ENCODE data around the gene MAD2L1BP. TPM values are rescaled to one million over a fixed set of nuclear protein-coding genes. Genes with fewer than 3 reads are reported as not detected.
"Not testable (repeated sequence)": the region's sequence is repeated elsewhere in the genome, so short reads cannot be mapped to it uniquely, and the experiment has no call there.

The MAD2L1BP gene, protein sequence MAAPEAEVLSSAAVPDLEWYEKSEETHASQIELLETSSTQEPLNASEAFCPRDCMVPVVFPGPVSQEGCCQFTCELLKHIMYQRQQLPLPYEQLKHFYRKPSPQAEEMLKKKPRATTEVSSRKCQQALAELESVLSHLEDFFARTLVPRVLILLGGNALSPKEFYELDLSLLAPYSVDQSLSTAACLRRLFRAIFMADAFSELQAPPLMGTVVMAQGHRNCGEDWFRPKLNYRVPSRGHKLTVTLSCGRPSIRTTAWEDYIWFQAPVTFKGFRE
- 10 to 100 TPM; 10.1 to 23.6 TPM for polyA plus RNA-seq

DNA sequence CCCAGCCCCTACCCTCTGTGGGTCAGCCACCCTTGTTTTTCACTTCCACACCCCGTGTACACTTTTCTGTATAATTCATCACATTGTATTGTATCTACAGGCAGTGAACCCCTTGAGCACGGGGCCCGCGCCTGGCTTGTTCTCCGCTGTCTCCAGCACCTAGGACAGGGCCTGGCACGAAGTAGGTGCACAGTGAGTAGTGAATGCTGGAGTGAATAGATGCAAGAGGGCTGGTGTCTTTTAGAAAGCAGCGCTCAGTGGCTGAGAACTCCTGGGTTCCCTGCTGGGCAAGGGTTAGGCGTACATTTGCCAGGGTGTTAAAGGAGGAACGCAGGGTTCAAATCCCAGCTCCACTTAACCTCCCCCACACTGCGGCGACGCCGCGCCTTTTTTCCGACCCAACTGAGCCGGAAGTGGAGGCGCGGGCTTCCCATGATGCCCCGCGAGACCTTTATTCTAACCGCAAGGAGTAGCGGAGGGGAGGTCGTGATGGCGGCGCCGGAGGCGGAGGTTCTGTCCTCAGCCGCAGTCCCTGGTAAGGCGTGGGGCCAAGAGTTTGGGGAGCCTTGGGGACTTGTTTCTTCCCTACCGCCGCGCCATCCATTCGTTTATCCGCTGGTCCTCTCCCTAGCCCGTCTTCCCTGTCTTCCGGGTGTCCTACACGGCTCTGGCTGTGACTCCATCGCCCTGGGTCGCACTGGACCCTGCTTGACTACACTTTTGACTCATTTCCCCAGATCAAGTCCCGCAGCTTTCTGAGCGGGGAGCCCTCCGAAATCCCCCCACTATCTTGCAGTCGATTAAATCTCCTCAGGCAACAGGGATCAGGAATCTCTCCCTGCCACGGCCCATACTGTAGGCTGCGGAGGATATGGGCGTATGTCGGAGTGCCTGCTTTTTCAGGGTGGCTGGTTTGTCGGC, at the start of gene MAD2L1BP:
Gene MAD2L1BP, plus strand, starts transcription at position 454 of the 921 bp plus-strand sequence. Its CDS starts 36 bp downstream, at position 490.
- peaks cover 2 to 4% of the 10 kb centered on the region in 2 donors for H3K4me1 ChIP-seq (ENCODE audit: control insufficient read depth in 2 of 2, insufficient read depth in 2 of 2, low read length in 1 of 2)
- peaks cover 0 to 6% of the 10 kb centered on the region in 2 donors for H3K36me3 ChIP-seq (ENCODE audit: control insufficient read depth in 2 of 2, insufficient read depth in 2 of 2, low read length in 1 of 2)
- no peaks in the 10 kb centered on the region for H3K9me3 ChIP-seq (ENCODE audit: control insufficient read depth in 2 of 2, insufficient read depth in 1 of 2, low read depth in 1 of 2, low read length in 1 of 2)
- WGBS, 2 donors, result 3 to 4% methylated on average over 48 of the region's 48 CpGs
- no peaks in the 10 kb centered on the region for H3K27me3 ChIP-seq (ENCODE audit: control insufficient read depth in 1 of 2, insufficient read depth in 2 of 2, low read length in 2 of 2)
- peak within 1 kb of the TSS; percentile 78 to 80 for H3K4me3 ChIP-seq (ENCODE audit: low read depth in 1 of 2, low read length in 2 of 2)
- H3K27ac ChIP-seq (ENCODE audit: low read depth in 2 of 2, low read length in 1 of 2), result peak within 1 kb of the TSS; percentile 81 to 83

DNA sequence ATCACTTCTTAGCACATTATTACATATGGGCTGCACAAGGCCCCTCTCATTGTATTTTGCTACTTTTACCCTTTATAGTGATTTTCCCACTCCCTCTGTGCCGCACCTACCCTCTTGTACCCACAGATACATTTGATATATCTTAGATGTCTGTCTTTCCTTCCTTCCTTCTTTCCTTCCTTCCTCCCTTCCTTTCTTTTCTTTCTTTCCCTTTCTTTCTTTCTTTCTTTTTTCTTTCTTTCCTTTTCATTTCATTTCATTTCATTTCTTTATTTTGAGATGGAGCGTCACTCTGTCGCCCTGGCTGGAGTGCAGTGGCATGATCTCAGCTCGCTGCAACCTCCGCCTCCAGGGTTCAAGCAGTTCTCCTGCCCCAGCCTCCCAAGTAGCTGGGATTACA, 47.4 kb upstream of the MAD2L1BP start:
- Histone ChIP-seq H3K27me3 (ENCODE audit: control insufficient read depth in 1 of 2, insufficient read depth in 2 of 2, low read length in 2 of 2) (no peaks in the 10 kb centered on the region), H3K27ac (ENCODE audit: low read depth in 2 of 2, low read length in 1 of 2) (no peak overlapping the region), H3K9me3 (ENCODE audit: control insufficient read depth in 2 of 2, insufficient read depth in 1 of 2, low read depth in 1 of 2, low read length in 1 of 2) (no peaks in the 10 kb centered on the region), H3K4me3 (ENCODE audit: low read depth in 1 of 2, low read length in 2 of 2) (no peak overlapping the region), H3K36me3 (ENCODE audit: control insufficient read depth in 2 of 2, insufficient read depth in 2 of 2, low read length in 1 of 2) (peaks cover 12 to 14% of the 10 kb centered on the region in 2 donors), H3K4me1 (ENCODE audit: control insufficient read depth in 2 of 2, insufficient read depth in 2 of 2, low read length in 1 of 2) (no peaks in the 10 kb centered on the region)
- WGBS, 2 donors, result 99% methylated on average over 5 of the region's 5 CpGs

DNA sequence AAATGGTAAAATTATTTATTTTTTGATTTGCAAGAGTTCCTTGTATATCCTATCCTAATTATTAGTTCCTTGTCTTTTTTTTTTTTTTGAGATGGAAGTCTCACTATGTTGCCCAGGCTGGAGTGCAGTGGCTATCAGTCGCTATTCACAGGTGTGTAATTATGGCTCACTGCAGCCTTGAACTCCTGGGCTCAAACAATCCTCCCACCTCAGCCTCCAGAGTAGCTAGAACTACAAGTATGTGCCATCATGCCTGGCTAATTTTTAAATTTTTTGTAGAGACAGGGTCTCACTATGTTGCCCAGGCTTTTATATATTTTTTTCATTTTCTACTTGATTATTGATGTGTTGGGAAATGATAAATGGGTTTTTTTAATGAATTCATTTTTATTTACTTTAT, 46.1 kb upstream of the MAD2L1BP start:
- not testable (repeated sequence) for H3K27me3 ChIP-seq (ENCODE audit: control insufficient read depth in 1 of 2, insufficient read depth in 2 of 2, low read length in 2 of 2); H3K9me3 ChIP-seq (ENCODE audit: control insufficient read depth in 2 of 2, insufficient read depth in 1 of 2, low read depth in 1 of 2, low read length in 1 of 2); H3K4me1 ChIP-seq (ENCODE audit: control insufficient read depth in 2 of 2, insufficient read depth in 2 of 2, low read length in 1 of 2); H3K4me3 ChIP-seq (ENCODE audit: low read depth in 1 of 2, low read length in 2 of 2); H3K27ac ChIP-seq (ENCODE audit: low read depth in 2 of 2, low read length in 1 of 2)
- WGBS, 2 donors, result 94 to 97% methylated on average over 1 of the region's 1 CpG
- H3K36me3 ChIP-seq (ENCODE audit: control insufficient read depth in 2 of 2, insufficient read depth in 2 of 2, low read length in 1 of 2), result peaks cover 9 to 12% of the 10 kb centered on the region in 2 donors

DNA sequence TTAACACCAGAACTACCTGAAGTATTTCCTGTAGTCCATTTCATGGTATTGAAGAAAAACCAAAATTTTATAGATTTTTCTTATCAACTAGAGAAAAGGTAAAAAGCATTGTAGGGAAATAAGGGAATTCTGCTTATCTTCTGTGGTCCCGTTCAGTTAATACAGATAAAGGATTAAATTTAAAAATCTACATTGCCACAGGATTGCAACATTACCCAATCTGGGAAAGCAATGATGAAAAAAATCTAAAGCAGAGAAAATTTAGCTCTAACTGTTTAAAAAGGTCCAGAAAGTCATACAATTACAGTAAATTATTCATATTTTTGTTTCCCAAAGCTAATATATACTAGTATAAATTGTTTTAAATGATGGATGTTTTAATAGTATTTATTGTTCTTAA, 41.7 kb upstream of the MAD2L1BP start:
- no peak overlapping the region for H3K27ac ChIP-seq (ENCODE audit: low read depth in 2 of 2, low read length in 1 of 2)
- WGBS, 2 donors, result 81 to 88% methylated on average over 1 of the region's 1 CpG
- no peaks in the 10 kb centered on the region for H3K9me3 ChIP-seq (ENCODE audit: control insufficient read depth in 2 of 2, insufficient read depth in 1 of 2, low read depth in 1 of 2, low read length in 1 of 2)
- H3K36me3 ChIP-seq (ENCODE audit: control insufficient read depth in 2 of 2, insufficient read depth in 2 of 2, low read length in 1 of 2), result no peaks in the 10 kb centered on the region
- H3K27me3 ChIP-seq (ENCODE audit: control insufficient read depth in 1 of 2, insufficient read depth in 2 of 2, low read length in 2 of 2), result no peaks in the 10 kb centered on the region
- no peak overlapping the region for H3K4me3 ChIP-seq (ENCODE audit: low read depth in 1 of 2, low read length in 2 of 2)
- H3K4me1 ChIP-seq (ENCODE audit: control insufficient read depth in 2 of 2, insufficient read depth in 2 of 2, low read length in 1 of 2), result no peaks in the 10 kb centered on the region

DNA sequence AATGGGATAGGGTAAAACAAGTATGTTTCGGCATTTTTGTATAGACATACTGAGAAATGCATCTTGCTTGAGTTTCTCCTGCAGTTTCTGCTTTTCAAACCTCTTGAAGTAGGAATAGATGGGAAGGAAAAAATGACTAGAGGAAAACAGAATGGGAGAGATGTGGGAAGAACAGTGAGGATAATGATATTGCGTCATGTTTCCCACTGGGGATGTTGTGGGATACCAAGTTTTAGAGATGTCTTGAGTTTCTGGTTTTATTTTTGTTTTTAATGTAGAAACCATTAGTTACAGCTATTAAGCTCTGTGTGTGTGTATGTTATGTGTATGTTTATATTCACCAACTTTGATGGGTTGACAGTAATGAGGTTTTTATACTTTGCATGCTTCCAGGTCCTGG, 35.0 kb upstream of the MAD2L1BP start:
- H3K36me3 ChIP-seq (ENCODE audit: control insufficient read depth in 2 of 2, insufficient read depth in 2 of 2, low read length in 1 of 2), result no peaks in the 10 kb centered on the region
- 91 to 92% methylated on average over 2 of the region's 2 CpGs for WGBS, 2 donors

DNA sequence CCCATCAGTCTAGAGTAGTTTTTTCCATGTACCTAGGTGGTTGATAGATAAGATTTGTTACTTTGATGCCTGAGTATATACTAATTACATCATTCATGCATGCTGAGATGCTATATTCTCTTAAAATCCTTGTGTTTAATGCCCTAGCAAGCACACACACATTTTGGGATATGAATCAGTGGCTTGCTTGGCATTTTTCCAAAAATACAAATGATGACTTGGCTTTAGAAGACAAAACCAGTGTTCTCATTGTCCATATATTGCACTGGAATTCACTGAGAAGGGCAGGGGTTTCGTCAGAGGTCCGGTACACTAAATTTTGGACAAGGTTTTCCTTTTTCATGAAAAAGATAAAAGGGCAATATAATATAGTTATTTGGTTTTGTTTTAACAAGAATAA, 31.5 kb upstream of the MAD2L1BP start:
- no peaks in the 10 kb centered on the region for H3K27me3 ChIP-seq (ENCODE audit: control insufficient read depth in 1 of 2, insufficient read depth in 2 of 2, low read length in 2 of 2)
- no peaks in the 10 kb centered on the region for H3K9me3 ChIP-seq (ENCODE audit: control insufficient read depth in 2 of 2, insufficient read depth in 1 of 2, low read depth in 1 of 2, low read length in 1 of 2)
- H3K4me1 ChIP-seq (ENCODE audit: control insufficient read depth in 2 of 2, insufficient read depth in 2 of 2, low read length in 1 of 2), result no peaks in the 10 kb centered on the region
- no peak overlapping the region for H3K27ac ChIP-seq (ENCODE audit: low read depth in 2 of 2, low read length in 1 of 2)
- H3K4me3 ChIP-seq (ENCODE audit: low read depth in 1 of 2, low read length in 2 of 2), result no peak overlapping the region
- WGBS, 2 donors, result 74 to 91% methylated on average over 2 of the region's 2 CpGs
- no peaks in the 10 kb centered on the region for H3K36me3 ChIP-seq (ENCODE audit: control insufficient read depth in 2 of 2, insufficient read depth in 2 of 2, low read length in 1 of 2)

More for the DNA sequence above, 35.0 kb upstream of the MAD2L1BP start:
- H3K4me1 ChIP-seq (ENCODE audit: control insufficient read depth in 2 of 2, insufficient read depth in 2 of 2, low read length in 1 of 2), result no peaks in the 10 kb centered on the region
- no peaks in the 10 kb centered on the region for H3K9me3 ChIP-seq (ENCODE audit: control insufficient read depth in 2 of 2, insufficient read depth in 1 of 2, low read depth in 1 of 2, low read length in 1 of 2)
- no peaks in the 10 kb centered on the region for H3K27me3 ChIP-seq (ENCODE audit: control insufficient read depth in 1 of 2, insufficient read depth in 2 of 2, low read length in 2 of 2)
- H3K27ac ChIP-seq (ENCODE audit: low read depth in 2 of 2, low read length in 1 of 2), result no peak overlapping the region
- no peak overlapping the region for H3K4me3 ChIP-seq (ENCODE audit: low read depth in 1 of 2, low read length in 2 of 2)

DNA sequence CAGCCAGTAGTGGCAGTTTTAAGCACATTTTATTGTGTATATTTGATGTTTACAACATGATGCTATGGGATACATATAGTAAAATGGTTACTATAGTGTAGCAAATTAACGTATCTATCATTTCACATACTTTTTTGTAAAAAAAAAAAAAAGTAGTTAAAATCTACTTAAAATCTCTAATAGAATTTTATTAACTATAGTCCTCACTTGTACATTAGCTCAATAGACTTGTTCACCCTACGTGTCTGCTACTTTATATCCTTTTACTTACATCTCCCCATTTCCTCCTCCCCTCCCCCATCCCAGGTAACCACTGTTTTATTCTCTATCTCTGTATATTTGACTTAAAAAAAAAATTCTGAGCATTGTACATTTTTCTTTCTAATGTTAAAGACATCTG, 29.6 kb upstream of the MAD2L1BP start:
- no peak overlapping the region for H3K27ac ChIP-seq (ENCODE audit: low read depth in 2 of 2, low read length in 1 of 2)
- H3K36me3 ChIP-seq (ENCODE audit: control insufficient read depth in 2 of 2, insufficient read depth in 2 of 2, low read length in 1 of 2), result no peaks in the 10 kb centered on the region
- H3K4me3 ChIP-seq (ENCODE audit: low read depth in 1 of 2, low read length in 2 of 2), result no peak overlapping the region
- H3K27me3 ChIP-seq (ENCODE audit: control insufficient read depth in 1 of 2, insufficient read depth in 2 of 2, low read length in 2 of 2), result no peaks in the 10 kb centered on the region
- WGBS, 2 donors, result 90% methylated on average over 2 of the region's 2 CpGs
- H3K9me3 ChIP-seq (ENCODE audit: control insufficient read depth in 2 of 2, insufficient read depth in 1 of 2, low read depth in 1 of 2, low read length in 1 of 2), result no peaks in the 10 kb centered on the region
- H3K4me1 ChIP-seq (ENCODE audit: control insufficient read depth in 2 of 2, insufficient read depth in 2 of 2, low read length in 1 of 2), result no peaks in the 10 kb centered on the region

DNA sequence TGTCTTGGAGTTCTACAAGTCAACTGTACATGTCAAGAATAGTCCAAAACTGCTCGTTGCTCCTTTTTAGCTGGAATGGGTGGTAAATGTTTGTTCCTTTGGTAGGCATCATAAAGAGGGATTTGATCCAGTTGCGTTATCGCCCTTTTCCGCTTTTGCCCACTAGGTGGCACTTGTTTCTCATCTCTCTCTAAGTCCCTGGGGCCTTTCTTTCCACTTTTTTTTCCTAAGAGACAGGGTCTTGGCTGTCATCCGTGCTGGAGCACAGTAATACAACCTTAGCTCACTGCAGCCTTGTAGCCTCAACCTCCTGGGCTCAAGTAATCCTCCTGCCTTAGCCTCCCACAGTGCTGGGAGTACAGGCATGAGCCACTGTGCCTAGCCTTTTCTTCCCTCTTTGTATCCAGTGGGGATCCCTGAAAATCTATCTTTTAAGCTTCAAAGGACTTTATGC, 27.3 kb upstream of the MAD2L1BP start:
- Histone ChIP-seq H3K27ac (ENCODE audit: low read depth in 2 of 2, low read length in 1 of 2) (no peak overlapping the region), H3K27me3 (ENCODE audit: control insufficient read depth in 1 of 2, insufficient read depth in 2 of 2, low read length in 2 of 2) (no peaks in the 10 kb centered on the region), H3K4me1 (ENCODE audit: control insufficient read depth in 2 of 2, insufficient read depth in 2 of 2, low read length in 1 of 2) (no peaks in the 10 kb centered on the region), H3K9me3 (ENCODE audit: control insufficient read depth in 2 of 2, insufficient read depth in 1 of 2, low read depth in 1 of 2, low read length in 1 of 2) (no peaks in the 10 kb centered on the region), H3K36me3 (ENCODE audit: control insufficient read depth in 2 of 2, insufficient read depth in 2 of 2, low read length in 1 of 2) (no peaks in the 10 kb centered on the region), H3K4me3 (ENCODE audit: low read depth in 1 of 2, low read length in 2 of 2) (no peak overlapping the region)
- 5 to 7% methylated on average over 5 of the region's 5 CpGs for WGBS, 2 donors

DNA sequence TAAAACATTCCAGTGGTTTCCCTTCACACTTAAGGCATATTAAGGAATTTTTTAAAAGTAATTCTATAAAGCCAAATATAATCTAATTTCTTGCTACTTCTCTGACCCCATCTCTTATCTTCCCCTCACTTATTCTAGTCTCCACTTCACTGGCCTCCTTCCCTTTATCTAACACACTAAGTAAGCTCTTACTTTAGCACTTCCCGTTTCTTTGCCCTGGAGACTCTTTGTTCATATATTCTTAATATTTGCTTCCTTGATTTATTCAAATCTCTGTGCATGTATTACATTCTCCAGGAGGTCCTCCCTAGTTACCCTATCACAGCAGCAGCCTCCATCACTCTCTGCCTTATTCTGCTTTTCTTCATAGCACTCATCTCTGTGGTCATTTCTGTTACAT, 26.8 kb upstream of the MAD2L1BP start:
- no peak overlapping the region for H3K27ac ChIP-seq (ENCODE audit: low read depth in 2 of 2, low read length in 1 of 2)
- no peaks in the 10 kb centered on the region for H3K4me1 ChIP-seq (ENCODE audit: control insufficient read depth in 2 of 2, insufficient read depth in 2 of 2, low read length in 1 of 2)
- 63 to 84% methylated on average over 1 of the region's 1 CpG for WGBS, 2 donors
- H3K36me3 ChIP-seq (ENCODE audit: control insufficient read depth in 2 of 2, insufficient read depth in 2 of 2, low read length in 1 of 2), result peaks cover 0 to 3% of the 10 kb centered on the region in 2 donors
- H3K27me3 ChIP-seq (ENCODE audit: control insufficient read depth in 1 of 2, insufficient read depth in 2 of 2, low read length in 2 of 2), result no peaks in the 10 kb centered on the region
- no peak overlapping the region for H3K4me3 ChIP-seq (ENCODE audit: low read depth in 1 of 2, low read length in 2 of 2)
- H3K9me3 ChIP-seq (ENCODE audit: control insufficient read depth in 2 of 2, insufficient read depth in 1 of 2, low read depth in 1 of 2, low read length in 1 of 2), result no peaks in the 10 kb centered on the region

All from esophagus (tissue), 2 donors.